K562 (cell line): ENCODE results near the gene DCLK2.

Experiments
- CTCF ChIP-seq, 3 experiments: IDR thresholded peaks in 2 of 3; conservative IDR thresholded peaks in 1 of 3; 2 replicates each; pipeline ENCODE4 v1.5.1; 2011 to 2012; ENCODE audit warnings: low read length in 3 of 3, mild to moderate bottlenecking in 3 of 3, control low read depth in 2 of 3, improper control_type of control experiment in 1 of 3, inconsistent platforms in 1 of 3, low read depth in 1 of 3, mixed read lengths in 1 of 3, moderate library complexity in 1 of 3; ENCODE audit not compliant: insufficient read depth in 2 of 3
- GABPA ChIP-seq: fragments of 200-800 bp; sonication (Bioruptor generic); conservative IDR thresholded peaks from 2 replicates; pipeline ENCODE4 v1.6.1; 2016; ENCODE audit warnings: low read depth, missing genetic modification characterization, missing compliant biosample characterization
- NFRKB ChIP-seq: fragments of 450-650 bp; IDR thresholded peaks from 2 replicates; pipeline ENCODE4 v1.6.1; 2016; ENCODE audit warnings: low read depth
- OTX1 ChIP-seq: fragments of 450-650 bp; formaldehyde crosslinking; IDR thresholded peaks from 2 replicates; pipeline ENCODE4 v1.4.0; 2022; ENCODE audit warnings: mild to moderate bottlenecking
- PRMT5 ChIP-seq: sonication (generic); formaldehyde crosslinking; IDR thresholded peaks from 2 replicates; pipeline ENCODE4 v1.5.0; 2020; ENCODE audit warnings: missing genetic modification reagents
- RAD21 ChIP-seq, 2 experiments: fragments of 250-450 bp in 1 of 2; fragments of 450-650 bp in 1 of 2; sonication (Bioruptor Pico) in 1 of 2; formaldehyde crosslinking in 1 of 2; IDR thresholded peaks in 1 of 2; conservative IDR thresholded peaks in 1 of 2; 2 replicates each; pipeline versions ENCODE4 v1.4.0 to v1.8.0; 2020 to 2022; ENCODE audit warnings: mild to moderate bottlenecking in 2 of 2, moderate library complexity in 1 of 2
- SP1 ChIP-seq: sonication (generic); formaldehyde crosslinking; IDR thresholded peaks from 2 replicates; pipeline ENCODE4 v1.8.1; 2022; ENCODE audit warnings: mild to moderate bottlenecking, missing genetic modification reagents
- SP2 ChIP-seq: IDR thresholded peaks from 2 replicates; pipeline ENCODE4 v1.6.1; 2011; ENCODE audit warnings: mild to moderate bottlenecking, low read depth, low read length, moderate library complexity; ENCODE audit not compliant: poor library complexity, severe bottlenecking; ENCODE audit errors: extremely low read depth
- TSC22D4 ChIP-seq: fragments of 450-650 bp; IDR thresholded peaks from 2 replicates; pipeline ENCODE4 v1.6.1; 2016; ENCODE audit warnings: missing genetic modification characterization, missing biosample characterization, control low read depth
- ZC3H11A ChIP-seq: IDR thresholded peaks from 2 replicates; pipeline ENCODE4 v1.6.1; 2012; ENCODE audit warnings: low read depth, low read length, improper control_type of control experiment

DNA sequence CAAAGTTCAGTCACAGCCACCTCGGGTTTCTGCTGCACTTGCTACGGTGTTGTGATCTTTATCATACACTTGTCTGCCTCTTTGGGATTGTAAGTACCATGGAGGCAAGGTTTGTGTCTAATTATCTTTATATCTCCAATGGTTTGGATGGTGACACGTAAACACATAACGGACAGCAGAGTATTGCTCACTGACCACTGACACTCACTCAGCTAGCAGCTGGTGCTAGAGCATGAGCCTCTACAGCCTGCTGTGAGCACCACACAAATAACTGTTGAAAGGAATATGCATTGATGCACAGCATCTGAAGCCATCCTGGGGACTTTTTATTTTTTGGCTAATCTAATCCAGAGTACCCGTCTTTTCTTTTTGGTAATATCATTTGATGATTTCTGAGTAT, 156.0 kb downstream of the DCLK2 start:
- TF ChIP-seq SP1 (CRISPR knock-in tag) = no peak
- no peak for TF ChIP-seq CTCF (IDR thresholded peaks at IDR 0.05 in 2 of 3, conservative IDR thresholded peaks at IDR 0.05 in 1 of 3; ENCODE audit: insufficient read depth in 2 of 3, low read depth in 1 of 3, low read length in 3 of 3)
- no peak for TF ChIP-seq OTX1
- TF ChIP-seq ZC3H11A = no peak
- no peak for TF ChIP-seq TSC22D4
- TF ChIP-seq SP2 = no peak
- no peak for TF ChIP-seq RAD21 (CRISPR knock-in tag; conservative IDR thresholded peaks at IDR 0.05 in 1 of 2, IDR thresholded peaks at IDR 0.05 in 1 of 2)
- TF ChIP-seq PRMT5 = no peak
- TF ChIP-seq GABPA = no peak
- no peak for TF ChIP-seq NFRKB
